GM10266 (cell line): ENCODE results near the gene SAFB.

Experiments used
- DNase-seq: peaks from one replicate; pipeline ENCODE4 v3.0.0; 2012; ENCODE audit errors: extremely low spot score
- TF ChIP-seq, protein P1 (sequence below): IDR thresholded peaks from 2 replicates; pipeline ENCODE4 v1.5.1; 2012; ENCODE audit warnings: mild to moderate bottlenecking, low read depth; ENCODE audit not compliant: control insufficient read depth, insufficient read depth; ENCODE audit errors: missing control alignments

Gene SAFB

DNA sequence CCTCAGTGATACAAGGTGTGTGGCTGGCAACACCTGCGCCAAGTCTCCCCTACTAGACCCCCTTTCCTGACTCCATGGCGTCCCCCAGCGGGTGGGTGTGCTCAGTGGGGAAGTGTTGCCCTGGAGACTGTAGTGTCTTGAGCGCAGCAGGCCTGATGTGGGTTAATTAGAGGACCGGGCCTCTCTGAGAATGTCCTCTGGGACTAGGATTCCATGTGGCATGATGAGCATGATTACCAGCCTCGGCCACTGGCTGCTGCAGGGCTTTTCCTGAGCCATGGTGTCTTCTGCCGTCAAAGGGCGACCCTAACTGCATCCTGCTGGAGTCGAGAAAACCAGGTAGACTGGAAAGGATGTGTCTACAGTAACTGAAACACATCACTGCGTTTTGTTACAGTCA, 29.4 kb downstream of the SAFB start:
- TF ChIP-seq, protein P1, sequence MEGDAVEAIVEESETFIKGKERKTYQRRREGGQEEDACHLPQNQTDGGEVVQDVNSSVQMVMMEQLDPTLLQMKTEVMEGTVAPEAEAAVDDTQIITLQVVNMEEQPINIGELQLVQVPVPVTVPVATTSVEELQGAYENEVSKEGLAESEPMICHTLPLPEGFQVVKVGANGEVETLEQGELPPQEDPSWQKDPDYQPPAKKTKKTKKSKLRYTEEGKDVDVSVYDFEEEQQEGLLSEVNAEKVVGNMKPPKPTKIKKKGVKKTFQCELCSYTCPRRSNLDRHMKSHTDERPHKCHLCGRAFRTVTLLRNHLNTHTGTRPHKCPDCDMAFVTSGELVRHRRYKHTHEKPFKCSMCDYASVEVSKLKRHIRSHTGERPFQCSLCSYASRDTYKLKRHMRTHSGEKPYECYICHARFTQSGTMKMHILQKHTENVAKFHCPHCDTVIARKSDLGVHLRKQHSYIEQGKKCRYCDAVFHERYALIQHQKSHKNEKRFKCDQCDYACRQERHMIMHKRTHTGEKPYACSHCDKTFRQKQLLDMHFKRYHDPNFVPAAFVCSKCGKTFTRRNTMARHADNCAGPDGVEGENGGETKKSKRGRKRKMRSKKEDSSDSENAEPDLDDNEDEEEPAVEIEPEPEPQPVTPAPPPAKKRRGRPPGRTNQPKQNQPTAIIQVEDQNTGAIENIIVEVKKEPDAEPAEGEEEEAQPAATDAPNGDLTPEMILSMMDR = no peak

DNA sequence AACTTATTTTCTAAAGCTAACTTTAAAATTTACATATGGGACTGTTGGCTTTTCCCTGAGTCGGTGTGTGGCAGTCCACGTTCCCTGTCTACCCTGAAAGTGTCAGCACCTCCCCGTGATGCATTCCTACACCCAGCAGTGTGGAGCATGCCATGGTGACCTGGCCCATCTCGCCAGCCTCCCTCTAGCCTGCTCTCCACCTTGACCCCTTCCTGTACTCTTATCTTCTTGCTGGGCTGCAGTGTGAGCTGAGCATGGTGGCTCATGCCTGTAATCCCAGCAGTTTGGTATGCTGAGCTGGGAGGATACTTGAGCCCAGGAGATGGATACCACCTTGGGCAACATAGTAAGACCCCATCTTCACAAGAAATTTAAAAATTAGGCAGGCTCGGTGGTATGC, 32.0 kb downstream of the SAFB start:
- no peak for DNase-seq
- TF ChIP-seq, protein P1 = no peak

More for the DNA sequence above, 29.4 kb downstream of the SAFB start:
- DNase-seq = no peak

DNA sequence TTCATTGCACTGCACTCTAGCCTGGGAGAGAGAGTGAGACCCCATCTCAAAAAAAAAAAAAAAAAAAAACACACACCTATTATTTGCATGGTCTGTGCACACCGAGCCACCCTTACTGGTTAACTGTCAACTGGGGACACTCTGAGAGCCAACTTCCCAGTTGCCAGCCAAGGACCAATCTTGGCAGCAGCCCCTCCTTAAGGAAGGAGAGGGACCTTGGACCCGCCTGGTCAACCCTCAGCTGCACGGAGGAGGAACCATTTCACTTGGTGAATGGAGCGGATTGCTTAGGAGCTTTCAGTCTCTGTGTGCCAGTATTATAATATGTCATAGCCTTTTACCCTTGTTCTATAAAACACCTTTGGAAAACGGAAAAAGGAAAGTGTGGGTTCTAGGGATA, 32.5 kb downstream of the SAFB start:
- TF ChIP-seq, protein P1 = no peak
- no peak for DNase-seq

DNA sequence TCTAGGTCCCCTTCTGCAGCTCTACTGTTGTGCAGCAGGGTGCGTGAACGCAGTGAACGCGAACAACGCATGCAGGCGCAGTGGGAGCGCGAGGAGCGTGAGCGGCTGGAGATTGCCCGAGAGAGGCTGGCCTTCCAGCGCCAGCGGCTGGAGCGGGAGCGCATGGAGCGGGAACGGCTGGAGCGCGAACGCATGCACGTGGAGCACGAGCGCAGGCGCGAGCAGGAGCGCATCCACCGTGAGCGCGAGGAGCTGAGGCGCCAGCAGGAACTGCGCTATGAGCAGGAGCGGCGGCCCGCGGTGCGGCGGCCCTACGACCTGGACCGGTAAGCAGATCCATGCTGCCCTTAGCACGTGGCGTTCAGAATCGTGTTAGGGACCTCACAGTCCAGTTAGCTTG, 38.6 kb downstream of the SAFB start:
- TF ChIP-seq, protein P1 = no peak
- DNase-seq = no peak

DNA sequence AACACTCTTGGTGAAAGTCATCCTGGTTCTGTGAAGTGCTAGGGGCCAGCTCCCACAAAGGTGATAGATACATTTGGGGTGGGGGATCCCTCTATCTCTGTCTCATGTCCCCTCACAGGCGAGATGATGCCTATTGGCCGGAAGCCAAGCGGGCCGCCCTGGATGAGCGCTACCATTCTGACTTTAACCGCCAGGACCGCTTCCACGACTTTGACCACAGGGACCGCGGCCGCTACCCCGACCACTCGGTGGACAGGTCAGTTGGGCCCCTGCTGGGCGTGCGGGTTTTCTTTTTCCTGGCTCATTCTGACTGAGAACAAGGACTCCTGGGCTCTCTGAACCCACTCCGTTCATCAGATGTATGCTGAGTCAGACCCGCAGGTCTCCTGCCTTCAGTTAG, 41.0 kb downstream of the SAFB start:
- TF ChIP-seq, protein P1 = no peak
- no peak for DNase-seq

DNA sequence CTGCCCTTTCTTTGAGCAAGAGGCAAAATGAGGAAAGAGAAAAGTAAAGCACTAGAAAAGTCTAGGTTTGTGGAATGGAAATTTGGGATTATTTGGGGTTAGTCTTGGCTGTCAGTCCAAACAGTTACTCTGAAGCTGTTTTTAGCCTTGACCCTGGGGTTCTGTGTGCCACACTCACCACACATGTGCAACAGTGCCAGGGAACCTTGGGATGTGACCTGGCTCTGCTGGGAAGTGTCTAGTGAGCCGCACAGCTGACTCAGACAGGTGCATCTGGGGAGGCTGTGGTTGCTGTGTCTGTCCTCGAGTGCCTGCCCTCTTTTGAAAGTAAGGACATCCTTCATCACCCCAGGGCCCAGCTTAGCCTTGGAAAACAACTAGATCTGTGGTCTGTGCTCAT, 41.6 kb downstream of the SAFB start:
- TF ChIP-seq, protein P1 = no peak
- no peak for DNase-seq

DNA sequence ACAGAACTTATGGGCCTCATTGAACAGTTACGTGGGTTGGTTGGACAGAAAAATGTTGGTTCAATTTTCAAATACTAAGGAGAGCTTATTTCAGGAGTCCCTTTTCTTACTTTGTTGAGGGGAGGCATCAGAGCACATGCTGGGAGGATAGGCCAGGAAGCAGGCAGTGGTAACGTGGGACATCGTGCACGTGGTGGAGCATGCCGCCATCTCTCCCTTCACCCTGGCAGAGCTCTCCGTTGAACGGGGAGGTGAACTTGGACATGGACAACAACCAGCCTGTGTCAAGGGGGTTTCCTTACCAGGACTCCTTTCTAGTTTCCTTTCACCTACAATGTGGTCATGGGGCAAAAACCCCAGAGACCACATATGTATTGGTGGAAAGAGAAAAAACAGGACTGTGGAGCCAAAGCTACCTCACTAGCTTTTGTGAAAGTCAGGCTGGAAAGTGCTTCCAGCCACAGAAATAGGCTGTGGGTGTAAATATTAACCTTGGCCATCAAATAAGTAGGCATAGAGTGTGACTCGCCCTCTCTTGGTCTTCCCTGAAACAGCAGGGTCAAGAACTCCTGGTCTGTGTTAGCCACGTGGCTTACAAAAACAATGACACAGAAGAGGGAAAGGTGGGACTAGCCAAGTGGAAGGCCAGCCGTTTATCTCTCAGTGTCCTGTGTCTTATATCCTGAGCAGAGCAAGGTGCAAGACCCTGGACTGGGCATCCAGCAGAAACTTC, 43.1 kb downstream of the SAFB start:
- DNase-seq = no peak

More for the DNA sequence above, 43.1 kb downstream of the SAFB start:
- TF ChIP-seq, protein P1 = no peak
